Smooth muscle cell (in vitro differentiated cells): ENCODE results near the gene AFAP1L1. TPM values are rescaled to one million over a fixed set of nuclear protein-coding genes. Genes with fewer than 3 reads are reported as not detected.

Experiments used
- DNase-seq: peaks from one replicate; lab custom pipeline; 2025; ENCODE audit not compliant: unreplicated experiment; lab: John Stamatoyannopoulos, UW
- H2AFZ ChIP-seq: fragments of 200-600 bp; sonication (generic); 2 replicates; pipeline ENCODE4 v1.6.0; 2016; ENCODE audit warnings: antibody characterized with exemption, low read depth, mild to moderate bottlenecking
- H3F3A ChIP-seq: fragments of 200-600 bp; sonication (generic); 2 replicates; pipeline ENCODE4 v1.6.0; 2017; ENCODE audit warnings: antibody characterized with exemption, low read depth
- H3K27ac ChIP-seq: fragments of 200-600 bp; sonication (generic); 2 replicates; pipeline ENCODE4 v1.5.1; 2016; ENCODE audit warnings: low read depth, mild to moderate bottlenecking
- H3K27me3 ChIP-seq: fragments of 200-600 bp; sonication (generic); 2 replicates; pipeline ENCODE4 v1.6.1; 2016; ENCODE audit warnings: low read depth, mild to moderate bottlenecking
- H3K36me3 ChIP-seq: fragments of 200-600 bp; sonication (generic); 2 replicates; pipeline ENCODE4 v1.5.1; 2016; ENCODE audit warnings: low read depth
- H3K4me1 ChIP-seq: fragments of 200-600 bp; sonication (generic); 2 replicates; pipeline ENCODE4 v1.5.1; 2016; ENCODE audit warnings: low read depth
- H3K4me2 ChIP-seq: fragments of 200-600 bp; sonication (generic); 2 replicates; pipeline ENCODE4 v1.6.0; 2016; ENCODE audit warnings: mild to moderate bottlenecking
- H3K4me3 ChIP-seq: fragments of 200-600 bp; sonication (generic); 2 replicates; pipeline ENCODE4 v1.5.1; 2016; ENCODE audit warnings: mild to moderate bottlenecking
- H3K79me2 ChIP-seq: fragments of 200-600 bp; sonication (generic); 2 replicates; pipeline ENCODE4 v1.6.0; 2016; ENCODE audit warnings: low read depth, mild to moderate bottlenecking
- H3K9ac ChIP-seq: fragments of 200-600 bp; sonication (generic); 2 replicates; pipeline ENCODE4 v1.6.0; 2016; ENCODE audit warnings: low read depth
- H3K9me3 ChIP-seq: fragments of 200-600 bp; sonication (generic); replicated peaks from 2 replicates; pipeline ENCODE4 v1.5.1; 2016; ENCODE audit warnings: low read depth
- H4K20me1 ChIP-seq: fragments of 200-600 bp; sonication (generic); 2 replicates; pipeline ENCODE4 v1.6.0; 2016; ENCODE audit warnings: low read depth
- WGBS: methylation state at CpG from one replicate; pipeline ENCODE4 v1.1.7; 2016; ENCODE audit warnings: low lambda C conversion rate; 5-methylcytosine and 5-hydroxymethylcytosine counted together
- polyA plus RNA-seq: library from polyadenylated mRNA; unstranded; fragments of >200 nt; fragmentation: Nextera tagmentation; extraction: Ambion mirVana; gene quantifications from 2 replicates; pipeline ENCODE4 v1.2.1, GENCODE V29; 2016
- total RNA-seq: library from RNA; depleted of rRNA; stranded (reverse); fragments of >200 nt; gene quantifications from 2 replicates; pipeline ENCODE4 v1.2.3, GENCODE V29; 2014
- TF ChIP-seq, protein P1 (sequence below): fragments of 200-600 bp; sonication (generic); IDR thresholded peaks from 2 replicates; pipeline ENCODE4 v1.5.1; 2017; ENCODE audit warnings: borderline replicate concordance, mild to moderate bottlenecking, antibody characterized with exemption; ENCODE audit not compliant: insufficient read depth, poor library complexity, severe bottlenecking

AFAP1L1 gene
- total and polyA plus RNA-seq, 2 experiments from 2014 or later: 0.59 to 2.3 TPM

DNA sequence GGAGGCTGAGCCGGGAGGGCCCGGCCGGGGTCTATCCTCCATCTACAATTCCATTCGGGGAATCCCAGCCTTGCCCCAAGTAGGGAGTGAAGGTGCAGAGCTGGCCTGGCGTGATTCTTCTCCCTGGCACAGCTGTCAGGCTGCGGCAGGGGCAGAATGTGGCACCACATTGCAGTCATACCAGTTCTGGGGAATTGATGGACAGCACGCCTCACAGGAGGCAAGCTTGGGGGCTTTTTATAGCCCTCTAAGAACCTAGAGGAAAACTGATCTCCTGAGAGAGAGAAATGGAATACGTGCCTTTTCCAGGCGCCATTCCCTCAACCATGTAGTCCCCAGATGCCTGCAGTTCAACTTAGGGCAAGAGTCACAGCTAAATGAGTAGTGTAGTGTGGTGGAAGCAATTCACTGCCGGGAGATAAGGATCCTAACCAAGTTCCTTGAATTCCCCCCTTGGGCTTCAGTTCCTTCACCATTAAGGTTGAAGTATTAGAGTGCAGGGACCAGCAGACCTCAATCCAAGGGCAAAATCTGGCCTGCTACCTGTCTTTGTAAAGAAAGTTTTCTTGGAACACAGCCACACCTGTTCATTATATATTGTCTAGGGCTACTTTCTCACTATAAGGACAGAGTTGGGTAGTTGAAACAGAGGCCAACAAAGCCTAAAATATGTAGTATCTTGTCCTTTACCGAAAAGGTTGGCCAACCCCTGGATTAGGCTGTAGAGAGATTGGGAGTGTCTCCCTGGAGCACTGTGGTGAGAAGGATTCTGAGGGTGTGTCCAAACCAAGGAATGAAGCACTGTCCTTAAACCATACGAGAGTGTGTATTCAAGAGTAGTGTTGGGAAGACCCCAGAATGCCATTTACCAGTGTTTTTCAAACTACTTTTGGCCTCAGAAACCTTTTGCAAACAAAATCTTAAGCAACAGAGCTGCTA, 10.6 kb downstream of the AFAP1L1 start:
- Histone ChIP-seq H3K27me3 (peaks cover under 1% of the 10 kb centered on the region), H3K4me3 (no peak overlapping the region), H3F3A (no peaks in the 10 kb centered on the region), H3K4me2 (no peak overlapping the region), H2AFZ (no peak overlapping the region), H3K36me3 (no peaks in the 10 kb centered on the region), H3K9me3 (no peaks in the 10 kb centered on the region), H3K4me1 (no peaks in the 10 kb centered on the region), H3K9ac (no peak overlapping the region), H4K20me1 (no peaks in the 10 kb centered on the region), H3K79me2 (no peaks in the 10 kb centered on the region), H3K27ac (no peak overlapping the region)
- no peak for DNase-seq
- WGBS: 82% methylated on average over 12 of the region's 12 CpGs
- TF ChIP-seq, protein P1, sequence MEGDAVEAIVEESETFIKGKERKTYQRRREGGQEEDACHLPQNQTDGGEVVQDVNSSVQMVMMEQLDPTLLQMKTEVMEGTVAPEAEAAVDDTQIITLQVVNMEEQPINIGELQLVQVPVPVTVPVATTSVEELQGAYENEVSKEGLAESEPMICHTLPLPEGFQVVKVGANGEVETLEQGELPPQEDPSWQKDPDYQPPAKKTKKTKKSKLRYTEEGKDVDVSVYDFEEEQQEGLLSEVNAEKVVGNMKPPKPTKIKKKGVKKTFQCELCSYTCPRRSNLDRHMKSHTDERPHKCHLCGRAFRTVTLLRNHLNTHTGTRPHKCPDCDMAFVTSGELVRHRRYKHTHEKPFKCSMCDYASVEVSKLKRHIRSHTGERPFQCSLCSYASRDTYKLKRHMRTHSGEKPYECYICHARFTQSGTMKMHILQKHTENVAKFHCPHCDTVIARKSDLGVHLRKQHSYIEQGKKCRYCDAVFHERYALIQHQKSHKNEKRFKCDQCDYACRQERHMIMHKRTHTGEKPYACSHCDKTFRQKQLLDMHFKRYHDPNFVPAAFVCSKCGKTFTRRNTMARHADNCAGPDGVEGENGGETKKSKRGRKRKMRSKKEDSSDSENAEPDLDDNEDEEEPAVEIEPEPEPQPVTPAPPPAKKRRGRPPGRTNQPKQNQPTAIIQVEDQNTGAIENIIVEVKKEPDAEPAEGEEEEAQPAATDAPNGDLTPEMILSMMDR: no peak

DNA sequence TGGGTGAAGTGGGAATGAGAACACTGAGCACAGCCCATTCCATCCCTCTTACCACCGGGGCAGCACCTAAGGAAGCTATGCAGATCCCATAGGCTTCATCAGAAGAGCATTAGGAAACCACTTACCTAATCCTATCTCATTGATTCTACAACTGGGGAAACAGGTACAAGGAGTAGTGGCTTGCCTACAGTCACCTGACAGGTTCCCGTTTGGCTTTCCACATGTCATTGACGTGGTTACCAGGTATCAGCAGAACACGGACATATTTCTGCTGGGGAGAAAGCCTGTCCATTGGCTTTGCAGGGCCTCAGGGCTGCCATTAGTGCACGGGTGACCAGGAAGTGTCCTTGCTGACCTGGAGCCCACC, 11.3 kb downstream of the AFAP1L1 start:
- no peak overlapping the region for H3K9ac ChIP-seq
- H2AFZ ChIP-seq: no peak overlapping the region
- no peaks in the 10 kb centered on the region for H3K27me3 ChIP-seq
- H3K4me3 ChIP-seq: no peak overlapping the region
- H3K4me2 ChIP-seq: no peak overlapping the region
- no peak overlapping the region for H3K27ac ChIP-seq
- H3K4me1 ChIP-seq: no peaks in the 10 kb centered on the region
- no peaks in the 10 kb centered on the region for H4K20me1 ChIP-seq
- H3K9me3 ChIP-seq: no peaks in the 10 kb centered on the region
- no peak for DNase-seq
- no peaks in the 10 kb centered on the region for H3F3A ChIP-seq
- TF ChIP-seq, protein P1: no peak
- no peaks in the 10 kb centered on the region for H3K79me2 ChIP-seq
- WGBS: 89% methylated on average over 5 of the region's 5 CpGs
- H3K36me3 ChIP-seq: no peaks in the 10 kb centered on the region

DNA sequence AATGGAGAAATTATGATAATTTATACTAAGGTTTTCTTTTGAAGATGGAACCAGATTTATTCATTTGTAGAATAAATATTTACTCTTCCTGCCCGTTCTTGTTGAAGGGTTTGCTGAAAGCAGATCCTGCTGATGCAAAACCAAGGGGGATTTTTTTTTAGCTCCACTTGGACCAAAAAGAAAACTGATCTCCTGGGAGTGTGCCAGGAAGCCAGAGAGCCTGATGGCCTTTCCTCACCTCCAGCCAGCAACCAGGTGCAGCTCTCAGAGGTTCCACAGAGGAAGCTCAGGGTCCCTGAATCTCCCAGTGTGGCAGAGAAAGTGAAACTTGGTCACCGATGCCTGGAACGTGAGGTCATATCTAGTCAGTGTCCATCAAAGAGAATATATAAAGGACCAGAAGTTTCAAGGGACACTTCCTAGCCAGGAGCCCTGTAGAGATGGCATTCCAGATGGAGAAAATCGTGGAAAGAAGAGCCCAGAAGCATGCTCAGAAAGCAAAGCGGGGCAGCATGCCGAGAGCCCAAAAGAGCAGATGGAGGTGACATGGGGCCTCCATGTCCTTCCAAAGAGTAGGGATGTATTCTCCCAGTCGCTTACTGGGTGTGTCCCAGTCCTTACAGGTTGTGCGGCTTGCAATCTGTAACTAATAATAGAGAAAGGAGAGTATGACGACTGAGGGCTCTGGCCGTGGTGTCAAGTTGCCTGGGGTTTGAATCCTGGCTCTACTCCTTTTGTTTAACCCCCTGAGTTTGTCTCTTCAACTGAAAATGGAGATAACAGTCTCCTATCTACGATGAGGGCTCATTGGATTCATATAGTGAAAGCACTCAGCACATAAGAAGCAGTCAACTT, 12.2 kb downstream of the AFAP1L1 start:
- TF ChIP-seq, protein P1: no peak
- Histone ChIP-seq H3K27ac (no peak overlapping the region), H3K4me3 (no peak overlapping the region), H4K20me1 (no peaks in the 10 kb centered on the region), H2AFZ (no peak overlapping the region), H3K36me3 (no peaks in the 10 kb centered on the region), H3K4me1 (no peaks in the 10 kb centered on the region), H3K79me2 (no peaks in the 10 kb centered on the region), H3K9ac (no peak overlapping the region), H3K9me3 (no peaks in the 10 kb centered on the region), H3F3A (no peaks in the 10 kb centered on the region), H3K4me2 (no peak overlapping the region), H3K27me3 (no peaks in the 10 kb centered on the region)
- WGBS: 87% methylated on average over 11 of the region's 11 CpGs
- DNase-seq: no peak
